HEK293 (cell line): Measurements from ENCODE around the gene MYD88.

Experiments
- CTCF ChIA-PET: fragments of 350-600 bp; formaldehyde crosslinking; extraction: SDS; loops from one replicate; lab custom pipeline; 2021; ENCODE audit warnings: antibody characterized with exemption; lab: Yijun Ruan, JAX
- POLR2A ChIA-PET: fragments of 300-600 bp; formaldehyde crosslinking; extraction: SDS; loops from one replicate; lab custom pipeline; 2020; ENCODE audit warnings: antibody characterized with exemption, inconsistent platforms; lab: Yijun Ruan, JAX
- H3K27ac ChIP-seq: fragments of 200-500 bp; sonication (Bioruptor generic); 2 replicates; pipeline ENCODE4 v1.5.1; 2014; ENCODE audit warnings: low read depth, low read length, control low read depth, inconsistent platforms; ENCODE audit errors: extremely low read depth
- H3K36me3 ChIP-seq, 2 experiments: fragments of 200-500 bp in 1 of 2; sonication (Bioruptor generic) in 1 of 2; 1 replicate in 1 of 2; 2 replicates in 1 of 2; pipeline ENCODE4 v1.5.1; 2014 to 2017; ENCODE audit warnings: inconsistent platforms in 2 of 2, low read length in 2 of 2; ENCODE audit not compliant: control insufficient read depth in 2 of 2, insufficient read depth in 1 of 2
- H3K4me1 ChIP-seq: fragments of 200-500 bp; sonication (Bioruptor generic); 2 replicates; pipeline ENCODE4 v1.5.1; 2014; ENCODE audit warnings: mild to moderate bottlenecking, low read length, inconsistent platforms; ENCODE audit not compliant: control insufficient read depth, insufficient read depth
- H3K4me3 ChIP-seq: 2 replicates; pipeline ENCODE4 v1.5.1; 2011; ENCODE audit warnings: low read depth, mild to moderate bottlenecking, control low read depth, low read length, moderate library complexity
- H3K9me3 ChIP-seq: fragments of 200-500 bp; sonication (Bioruptor generic); 2 replicates; pipeline ENCODE4 v1.5.1; 2014; ENCODE audit warnings: low read depth, low read length, inconsistent platforms; ENCODE audit not compliant: control insufficient read depth, insufficient read depth
- BCL11A ChIP-seq: fragments of 450-650 bp; formaldehyde crosslinking; IDR thresholded peaks from 2 replicates; pipeline ENCODE4 v1.5.1; 2016; ENCODE audit warnings: low read depth, missing biosample characterization, missing genetic modification characterization
- BCL11B ChIP-seq: fragments of 450-650 bp; formaldehyde crosslinking; IDR thresholded peaks from 2 replicates; pipeline ENCODE4 v1.5.1; 2016; ENCODE audit warnings: low read depth, missing biosample characterization, missing genetic modification characterization
- HIC1 ChIP-seq: fragments of 450-650 bp; formaldehyde crosslinking; IDR thresholded peaks from 2 replicates; pipeline ENCODE4 v1.5.1; 2016; ENCODE audit warnings: missing biosample characterization, missing genetic modification characterization
- KLF1 ChIP-seq: fragments of 450-650 bp; formaldehyde crosslinking; IDR thresholded peaks from 2 replicates; pipeline ENCODE4 v1.5.1; 2016; ENCODE audit warnings: missing biosample characterization, missing genetic modification characterization
- PATZ1 ChIP-seq: fragments of 450-650 bp; formaldehyde crosslinking; IDR thresholded peaks from 2 replicates; pipeline ENCODE4 v1.5.1; 2016; ENCODE audit warnings: missing biosample characterization, missing genetic modification characterization
- PRDM1 ChIP-seq: fragments of 450-650 bp; formaldehyde crosslinking; IDR thresholded peaks from 2 replicates; pipeline ENCODE4; 2016; ENCODE audit warnings: missing biosample characterization, missing genetic modification characterization
- RBAK ChIP-seq: fragments of 450-650 bp; formaldehyde crosslinking; IDR thresholded peaks from 2 replicates; pipeline ENCODE4 v1.5.1; 2016; ENCODE audit warnings: missing biosample characterization, missing genetic modification characterization
- WT1 ChIP-seq: fragments of 450-650 bp; formaldehyde crosslinking; IDR thresholded peaks from 2 replicates; pipeline ENCODE4 v1.5.1; 2016; ENCODE audit warnings: missing biosample characterization, missing genetic modification characterization
- YY2 ChIP-seq: fragments of 450-650 bp; formaldehyde crosslinking; IDR thresholded peaks from 2 replicates; pipeline ENCODE4 v1.5.1; 2016; ENCODE audit warnings: missing biosample characterization, missing genetic modification characterization
- ZNF121 ChIP-seq: fragments of 450-650 bp; formaldehyde crosslinking; IDR thresholded peaks from 2 replicates; pipeline ENCODE4 v1.5.1; 2016; ENCODE audit warnings: missing biosample characterization, missing genetic modification characterization
- ZNF140 ChIP-seq: fragments of 450-650 bp; formaldehyde crosslinking; IDR thresholded peaks from 2 replicates; pipeline ENCODE4 v1.5.1; 2016; ENCODE audit warnings: missing biosample characterization, missing genetic modification characterization
- ZNF157 ChIP-seq: fragments of 450-650 bp; formaldehyde crosslinking; IDR thresholded peaks from 2 replicates; pipeline ENCODE4 v1.5.1; 2016; ENCODE audit warnings: missing biosample characterization, missing genetic modification characterization
- ZNF184 ChIP-seq: fragments of 450-650 bp; IDR thresholded peaks from 2 replicates; pipeline ENCODE4 v1.5.1; 2018; ENCODE audit warnings: missing biosample characterization, mild to moderate bottlenecking, missing genetic modification characterization
- ZNF19 ChIP-seq: fragments of 450-650 bp; formaldehyde crosslinking; IDR thresholded peaks from 2 replicates; pipeline ENCODE4; 2016; ENCODE audit warnings: missing biosample characterization, missing genetic modification characterization, low read depth
- ZNF202 ChIP-seq: fragments of 450-650 bp; formaldehyde crosslinking; IDR thresholded peaks from 2 replicates; pipeline ENCODE4 v1.5.1; 2016; ENCODE audit warnings: missing biosample characterization, missing genetic modification characterization, borderline replicate concordance
- ZNF24 ChIP-seq: fragments of 450-650 bp; formaldehyde crosslinking; IDR thresholded peaks from 2 replicates; pipeline ENCODE4 v1.5.1; 2016; ENCODE audit warnings: missing biosample characterization, missing genetic modification characterization
- ZNF292 ChIP-seq: fragments of 450-650 bp; formaldehyde crosslinking; IDR thresholded peaks from 2 replicates; pipeline ENCODE4 v1.5.1; 2016; ENCODE audit warnings: low read depth, missing biosample characterization, missing genetic modification characterization, borderline replicate concordance
- ZNF311 ChIP-seq: fragments of 450-650 bp; formaldehyde crosslinking; IDR thresholded peaks from 2 replicates; pipeline ENCODE4 v1.5.1; 2017; ENCODE audit warnings: missing biosample characterization, missing genetic modification characterization, borderline replicate concordance
- ZNF366 ChIP-seq: fragments of 450-650 bp; formaldehyde crosslinking; conservative IDR thresholded peaks from 2 replicates; pipeline ENCODE4 v1.5.1; 2016; ENCODE audit warnings: missing biosample characterization, missing genetic modification characterization
- ZNF404 ChIP-seq: fragments of 450-650 bp; formaldehyde crosslinking; IDR thresholded peaks from 2 replicates; pipeline ENCODE4 v1.5.1; 2017; ENCODE audit warnings: missing biosample characterization, missing genetic modification characterization
- ZNF514 ChIP-seq: fragments of 450-650 bp; formaldehyde crosslinking; IDR thresholded peaks from 2 replicates; pipeline ENCODE4 v1.5.1; 2016; ENCODE audit warnings: missing biosample characterization, missing genetic modification characterization
- ZNF548 ChIP-seq: fragments of 450-650 bp; formaldehyde crosslinking; IDR thresholded peaks from 2 replicates; pipeline ENCODE4 v1.5.1; 2016; ENCODE audit warnings: missing biosample characterization, missing genetic modification characterization
- ZNF600 ChIP-seq: fragments of 450-650 bp; formaldehyde crosslinking; IDR thresholded peaks from 2 replicates; pipeline ENCODE4 v1.5.1; 2016; ENCODE audit warnings: missing biosample characterization, missing genetic modification characterization
- ZNF623 ChIP-seq: fragments of 450-650 bp; formaldehyde crosslinking; IDR thresholded peaks from 2 replicates; pipeline ENCODE4 v1.5.1; 2016; ENCODE audit warnings: missing biosample characterization, missing genetic modification characterization
- ZNF629 ChIP-seq: fragments of 450-650 bp; formaldehyde crosslinking; IDR thresholded peaks from 2 replicates; pipeline ENCODE4 v1.5.1; 2017; ENCODE audit warnings: missing biosample characterization, missing genetic modification characterization
- ZNF791 ChIP-seq: fragments of 450-650 bp; formaldehyde crosslinking; IDR thresholded peaks from 2 replicates; pipeline ENCODE4 v1.5.1; 2016; ENCODE audit warnings: missing biosample characterization, missing genetic modification characterization
- ZNF843 ChIP-seq: fragments of 450-650 bp; formaldehyde crosslinking; IDR thresholded peaks from 2 replicates; pipeline ENCODE4 v1.5.1; 2016; ENCODE audit warnings: missing biosample characterization, missing genetic modification characterization
- TF ChIP-seq, protein P1 (sequence below): fragments of 450-650 bp; formaldehyde crosslinking; IDR thresholded peaks from 2 replicates; pipeline ENCODE4; 2016; ENCODE audit warnings: missing biosample characterization, missing genetic modification characterization

The MYD88 gene

GRCh38 chr3:38139191-38139590 is 730 bp downstream of the MYD88 start:
- Histone ChIP-seq H3K4me1 (no peaks in the 10 kb centered on the region), H3K27ac (no peak overlapping the region; the same call in 1 of the 2 replicates), H3K9me3 (no peaks in the 10 kb centered on the region), H3K36me3 (peaks cover 0 to 11% of the 10 kb centered on the region in 2 experiments; a peak in 1 of 3 replicates), H3K4me3 (peak overlapping the region; percentile 60)
- ChIA-PET POLR2A (interaction anchor here (0.6 to 3.5 kb wide), 2 partner anchors 19 to 25 kb away, joined by 3 to 48 read pairs; partner anchors contain the start of gene OXSR1), CTCF (interaction anchor here (1.4 kb wide), 1 partner anchor 207 kb away, joined by 6 read pairs; the partner anchor contains the start of gene XYLB)
- no peak for TF ChIP-seq ZNF24 (tag by site-specific recombination)
- TF ChIP-seq ZNF404 (tag by site-specific recombination), result no peak
- no peak for TF ChIP-seq PRDM1 (tag by site-specific recombination)
- TF ChIP-seq ZNF623 (tag by site-specific recombination), result no peak
- TF ChIP-seq WT1, result no peak

GRCh38 chr3:38139652-38140051 is 1.2 kb downstream of the MYD88 start:
- no peaks in the 10 kb centered on the region for H3K4me1 ChIP-seq
- ChIA-PET POLR2A (interaction anchor here (0.6 to 1.4 kb wide), 2 partner anchors 19 to 25 kb away, joined by 3 to 7 read pairs; partner anchors contain the start of gene OXSR1), CTCF (interaction anchor here (1.4 kb wide), 1 partner anchor 206 kb away, joined by 6 read pairs; the partner anchor contains the start of gene XYLB)
- TF ChIP-seq ZNF600 (tag by site-specific recombination) (no peak), ZNF292 (tag by site-specific recombination) (no peak), PATZ1 (tag by site-specific recombination) (no peak), ZNF514 (tag by site-specific recombination) (no peak), YY2 (tag by site-specific recombination) (no peak), ZNF791 (tag by site-specific recombination) (no peak), BCL11B (tag by site-specific recombination) (no peak), ZNF184 (tag by site-specific recombination) (no peak), HIC1 (tag by site-specific recombination) (no peak), ZNF311 (no peak), RBAK (tag by site-specific recombination) (no peak)
- H3K9me3 ChIP-seq, result no peaks in the 10 kb centered on the region
- no peak overlapping the region for H3K4me3 ChIP-seq
- H3K36me3 ChIP-seq, result peaks cover 0 to 6% of the 10 kb centered on the region in 2 experiments; a peak in 1 of 3 replicates
- H3K27ac ChIP-seq, result no peak overlapping the region

DNA sequence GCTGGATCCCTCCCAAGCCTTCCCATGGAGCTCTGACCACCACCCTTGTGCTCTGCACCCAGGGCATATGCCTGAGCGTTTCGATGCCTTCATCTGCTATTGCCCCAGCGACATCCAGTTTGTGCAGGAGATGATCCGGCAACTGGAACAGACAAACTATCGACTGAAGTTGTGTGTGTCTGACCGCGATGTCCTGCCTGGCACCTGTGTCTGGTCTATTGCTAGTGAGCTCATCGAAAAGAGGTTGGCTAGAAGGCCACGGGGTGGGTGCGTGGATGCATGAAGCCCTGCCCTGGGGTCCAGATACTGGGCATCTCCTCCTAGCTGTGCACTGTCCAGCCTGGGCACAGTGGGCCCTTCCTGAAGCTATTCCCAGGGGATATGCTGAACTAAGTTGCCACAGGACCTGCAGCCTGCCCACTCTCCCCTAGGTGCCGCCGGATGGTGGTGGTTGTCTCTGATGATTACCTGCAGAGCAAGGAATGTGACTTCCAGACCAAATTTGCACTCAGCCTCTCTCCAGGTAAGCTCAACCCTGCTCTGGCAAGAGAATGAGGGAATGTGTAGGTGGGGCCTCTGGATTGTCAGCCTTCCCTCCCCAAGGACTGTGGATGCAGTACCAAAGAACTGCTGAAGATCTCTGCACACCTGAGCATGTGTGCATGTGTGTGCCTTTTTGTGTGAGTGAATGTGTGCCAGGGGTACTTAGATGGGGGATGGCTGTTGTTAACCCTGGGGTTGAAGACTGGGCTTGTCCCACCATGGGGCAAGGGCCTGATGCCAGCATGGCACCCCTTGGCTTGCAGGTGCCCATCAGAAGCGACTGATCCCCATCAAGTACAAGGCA is 2.1 kb downstream of the MYD88 start:
- H3K4me1 ChIP-seq, result no peaks in the 10 kb centered on the region
- ChIA-PET POLR2A (interaction anchor here (1.4 kb wide), 1 partner anchor 25 kb away, joined by 7 read pairs; the partner anchor contains the start of gene OXSR1), CTCF (no interaction called here)
- no peak for TF ChIP-seq ZNF140 (tag by site-specific recombination)
- no peak for TF ChIP-seq BCL11A (tag by site-specific recombination)
- TF ChIP-seq ZNF157 (tag by site-specific recombination), result no peak
- TF ChIP-seq KLF1 (tag by site-specific recombination), result no peak
- TF ChIP-seq ZNF19 (tag by site-specific recombination), result no peak
- TF ChIP-seq ZNF548, result no peak
- no peak for TF ChIP-seq ZNF629 (tag by site-specific recombination)
- TF ChIP-seq ZNF202 (tag by site-specific recombination), result no peak
- TF ChIP-seq ZNF843 (tag by site-specific recombination), result no peak
- no peak for TF ChIP-seq ZNF366
- TF ChIP-seq, protein P1, sequence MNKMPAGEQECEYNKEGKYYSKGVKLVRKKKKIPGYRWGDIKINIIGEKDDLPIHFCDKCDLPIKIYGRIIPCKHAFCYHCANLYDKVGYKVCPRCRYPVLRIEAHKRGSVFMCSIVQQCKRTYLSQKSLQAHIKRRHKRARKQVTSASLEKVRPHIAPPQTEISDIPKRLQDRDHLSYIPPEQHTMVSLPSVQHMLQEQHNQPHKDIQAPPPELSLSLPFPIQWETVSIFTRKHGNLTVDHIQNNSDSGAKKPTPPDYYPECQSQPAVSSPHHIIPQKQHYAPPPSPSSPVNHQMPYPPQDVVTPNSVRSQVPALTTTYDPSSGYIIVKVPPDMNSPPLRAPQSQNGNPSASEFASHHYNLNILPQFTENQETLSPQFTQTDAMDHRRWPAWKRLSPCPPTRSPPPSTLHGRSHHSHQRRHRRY (tag by site-specific recombination), result no peak
- TF ChIP-seq ZNF121 (tag by site-specific recombination), result no peak

More for the DNA sequence above, 2.1 kb downstream of the MYD88 start:
- Histone ChIP-seq H3K27ac (no peak overlapping the region), H3K9me3 (no peaks in the 10 kb centered on the region), H3K4me3 (no peak overlapping the region), H3K36me3 (no peaks in the 10 kb centered on the region)
